HEK293T (cell line): Measurements from ENCODE around the gene LRBA.
"Not testable (repeated sequence)": the region's sequence is repeated elsewhere in the genome, so short reads cannot be mapped to it uniquely, and the experiment has no call there.

Experiments used
- CTCF ChIA-PET: fragments of 350-600 bp; formaldehyde crosslinking; extraction: SDS; loops from one replicate; lab custom pipeline; 2021; ENCODE audit warnings: antibody characterized with exemption, inconsistent platforms; lab: Yijun Ruan, JAX
- POLR2A ChIA-PET: fragments of 350-600 bp; formaldehyde crosslinking; extraction: SDS; loops from one replicate; lab custom pipeline; 2020; ENCODE audit warnings: antibody characterized with exemption, inconsistent platforms; lab: Yijun Ruan, JAX
- DNase-seq: peaks from one replicate; pipeline ENCODE4 v3.0.0; 2012; ENCODE audit warnings: mixed read lengths; ENCODE audit errors: extremely low spot score
- ARNT ChIP-seq: fragments of 450-650 bp; IDR thresholded peaks from 2 replicates; pipeline ENCODE4 v1.6.1; 2017; ENCODE audit warnings: mild to moderate bottlenecking
- BHLHE40 ChIP-seq: fragments of 450-650 bp; IDR thresholded peaks from 2 replicates; pipeline ENCODE4 v1.6.1; 2016; ENCODE audit warnings: mild to moderate bottlenecking, moderate library complexity, borderline replicate concordance
- CTBP1 ChIP-seq: fragments of 450-650 bp; IDR thresholded peaks from 2 replicates; pipeline ENCODE4 v1.6.1; 2016; ENCODE audit warnings: borderline replicate concordance
- ELF4 ChIP-seq: fragments of 450-650 bp; IDR thresholded peaks from 2 replicates; pipeline ENCODE4 v1.6.1; 2017; ENCODE audit warnings: antibody characterized with exemption
- FOXA1 ChIP-seq: fragments of 450-650 bp; IDR thresholded peaks from 2 replicates; pipeline ENCODE4 v1.6.1; 2016; ENCODE audit warnings: mild to moderate bottlenecking
- FOXK2 ChIP-seq: fragments of 450-650 bp; IDR thresholded peaks from 2 replicates; pipeline ENCODE4 v1.6.1; 2016; ENCODE audit warnings: mild to moderate bottlenecking
- FOXM1 ChIP-seq: fragments of 450-650 bp; IDR thresholded peaks from 2 replicates; pipeline ENCODE4 v1.6.1; 2017; ENCODE audit warnings: mild to moderate bottlenecking, borderline replicate concordance
- HDGF ChIP-seq: fragments of 450-650 bp; IDR thresholded peaks from 2 replicates; pipeline ENCODE4 v1.6.1; 2017; ENCODE audit warnings: antibody characterized with exemption, borderline replicate concordance
- L3MBTL2 ChIP-seq: fragments of 450-650 bp; conservative IDR thresholded peaks from 2 replicates; pipeline ENCODE4 v1.6.1; 2016; ENCODE audit warnings: mild to moderate bottlenecking
- LEF1 ChIP-seq: fragments of 450-650 bp; IDR thresholded peaks from 2 replicates; pipeline ENCODE4 v1.6.1; 2017; ENCODE audit warnings: mild to moderate bottlenecking, borderline replicate concordance
- NFRKB ChIP-seq: fragments of 450-650 bp; IDR thresholded peaks from 2 replicates; pipeline ENCODE4 v1.6.1; 2016; ENCODE audit warnings: mild to moderate bottlenecking, moderate library complexity
- SP1 ChIP-seq: fragments of 450-650 bp; IDR thresholded peaks from 2 replicates; pipeline ENCODE4 v1.6.1; 2017
- SUZ12 ChIP-seq: fragments of 450-650 bp; IDR thresholded peaks from 2 replicates; pipeline ENCODE4 v1.6.1; 2016; ENCODE audit warnings: mild to moderate bottlenecking
- TARDBP ChIP-seq: fragments of 450-650 bp; IDR thresholded peaks from 2 replicates; pipeline ENCODE4 v1.6.1; 2016
- ZNF384 ChIP-seq: fragments of 450-650 bp; IDR thresholded peaks from 2 replicates; pipeline ENCODE4 v1.6.1; 2016
- TF ChIP-seq, protein P1 (sequence below): fragments of 450-650 bp; IDR thresholded peaks from 2 replicates; pipeline ENCODE4 v1.6.1; 2016

Gene LRBA

DNA sequence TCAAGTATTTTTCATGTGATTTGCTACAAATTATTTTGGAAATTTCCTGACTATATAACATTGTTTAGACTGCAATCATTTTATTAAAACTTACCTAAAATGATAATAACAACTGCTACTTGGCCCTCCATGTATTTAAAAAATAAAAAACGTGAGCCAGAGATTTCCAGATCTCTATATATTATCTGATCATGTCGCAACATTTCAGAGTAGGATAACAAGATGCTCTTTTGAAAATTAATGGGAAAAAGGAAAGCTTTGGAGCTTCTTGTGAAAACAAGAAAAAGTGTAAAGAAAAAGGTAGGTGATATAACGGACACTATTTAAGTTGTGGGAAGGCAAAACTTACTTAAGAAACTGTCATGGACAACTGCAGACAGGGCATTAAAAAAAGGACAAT is 448.0 kb downstream of the LRBA start:
- CTCF ChIA-PET = interaction anchor here (0.9 kb wide), 1 partner anchor 21 kb away, joined by 3 read pairs; no protein-coding TSS in a partner anchor
- TF ChIP-seq SUZ12 (no peak), L3MBTL2 (no peak), TARDBP (no peak), CTBP1 (no peak), FOXK2 (no peak), HDGF (no peak), FOXA1 (no peak), NFRKB (no peak), LEF1 (no peak), FOXM1 (no peak), ARNT (no peak), ZNF384 (no peak), ELF4 (no peak), SP1 (no peak), BHLHE40 (no peak)
- TF ChIP-seq, protein P1, sequence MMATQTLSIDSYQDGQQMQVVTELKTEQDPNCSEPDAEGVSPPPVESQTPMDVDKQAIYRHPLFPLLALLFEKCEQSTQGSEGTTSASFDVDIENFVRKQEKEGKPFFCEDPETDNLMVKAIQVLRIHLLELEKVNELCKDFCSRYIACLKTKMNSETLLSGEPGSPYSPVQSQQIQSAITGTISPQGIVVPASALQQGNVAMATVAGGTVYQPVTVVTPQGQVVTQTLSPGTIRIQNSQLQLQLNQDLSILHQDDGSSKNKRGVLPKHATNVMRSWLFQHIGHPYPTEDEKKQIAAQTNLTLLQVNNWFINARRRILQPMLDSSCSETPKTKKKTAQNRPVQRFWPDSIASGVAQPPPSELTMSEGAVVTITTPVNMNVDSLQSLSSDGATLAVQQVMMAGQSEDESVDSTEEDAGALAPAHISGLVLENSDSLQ = no peak
- no peak for DNase-seq
- POLR2A ChIA-PET = no interaction called here

DNA sequence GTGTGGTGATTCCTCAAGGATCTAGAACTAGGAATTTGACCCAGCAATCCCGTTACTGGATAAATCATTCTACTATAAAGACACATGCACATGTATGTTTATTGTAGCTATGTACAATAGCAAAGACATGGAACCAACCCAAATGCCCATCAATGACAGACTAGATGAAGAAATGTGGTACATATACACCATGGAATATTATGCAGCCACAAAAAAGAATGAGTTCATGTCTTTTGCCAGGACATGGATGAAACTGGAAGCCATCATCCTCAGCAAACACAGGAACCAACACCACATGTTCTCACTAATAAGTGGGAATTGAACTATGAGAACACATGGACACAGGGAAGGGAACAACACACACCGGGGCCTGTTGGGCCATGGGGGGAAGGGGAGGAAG is 450.1 kb downstream of the LRBA start:
- POLR2A ChIA-PET, CTCF ChIA-PET, DNase-seq: not testable (repeated sequence)

DNA sequence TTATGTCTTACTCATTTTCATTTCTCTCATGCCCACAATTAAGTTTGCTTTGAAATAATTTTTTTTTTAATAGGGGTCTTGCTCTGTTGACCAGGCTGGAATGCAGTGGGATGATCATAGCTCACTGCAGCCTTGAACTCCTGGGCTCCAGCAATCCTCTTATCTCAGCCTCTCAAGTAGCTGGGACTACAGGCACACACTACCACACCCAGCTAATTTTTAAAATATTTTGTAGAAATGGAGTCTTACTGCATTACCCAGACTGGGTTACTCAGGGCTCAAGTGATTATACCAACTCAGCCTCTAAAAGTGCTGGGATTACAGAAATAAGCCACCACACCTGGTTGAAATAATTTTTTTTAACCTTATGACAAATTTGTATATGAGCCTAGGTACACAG is 452.3 kb downstream of the LRBA start:
- POLR2A ChIA-PET = no interaction called here
- no peak for DNase-seq
- CTCF ChIA-PET = no interaction called here

DNA sequence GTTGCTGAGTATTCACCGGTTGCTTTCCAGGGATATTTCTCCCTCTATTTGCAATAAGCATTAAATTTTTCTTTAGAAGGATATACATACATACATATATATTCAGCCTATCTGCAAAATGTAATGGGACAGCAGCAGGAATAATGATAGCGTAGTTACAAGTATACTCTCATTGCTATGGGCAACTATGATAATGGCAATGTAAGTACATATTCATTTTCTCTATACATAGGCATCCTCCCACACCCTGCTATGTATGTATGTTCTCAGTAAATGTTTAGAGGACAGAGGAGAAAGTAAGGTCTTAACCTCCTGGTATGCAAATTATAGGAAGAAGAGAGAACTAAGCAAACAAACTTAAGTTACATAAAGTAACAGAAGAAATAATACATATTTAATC is 452.8 kb downstream of the LRBA start:
- ChIA-PET POLR2A (no interaction called here), CTCF (no interaction called here)
- TF ChIP-seq BHLHE40 (no peak), FOXM1 (no peak), TARDBP (no peak), CTBP1 (no peak), FOXA1 (no peak), NFRKB (no peak), ELF4 (no peak), L3MBTL2 (no peak), ARNT (no peak), SUZ12 (no peak), LEF1 (no peak), ZNF384 (no peak), HDGF (no peak)
- TF ChIP-seq, protein P1 = no peak
- DNase-seq = no peak

More for the DNA sequence above, 452.3 kb downstream of the LRBA start:
- TF ChIP-seq ARNT = no peak
- no peak for TF ChIP-seq FOXK2
- no peak for TF ChIP-seq TARDBP
- TF ChIP-seq FOXA1 = no peak
- no peak for TF ChIP-seq FOXM1
- no peak for TF ChIP-seq HDGF
- TF ChIP-seq SUZ12 = no peak

DNA sequence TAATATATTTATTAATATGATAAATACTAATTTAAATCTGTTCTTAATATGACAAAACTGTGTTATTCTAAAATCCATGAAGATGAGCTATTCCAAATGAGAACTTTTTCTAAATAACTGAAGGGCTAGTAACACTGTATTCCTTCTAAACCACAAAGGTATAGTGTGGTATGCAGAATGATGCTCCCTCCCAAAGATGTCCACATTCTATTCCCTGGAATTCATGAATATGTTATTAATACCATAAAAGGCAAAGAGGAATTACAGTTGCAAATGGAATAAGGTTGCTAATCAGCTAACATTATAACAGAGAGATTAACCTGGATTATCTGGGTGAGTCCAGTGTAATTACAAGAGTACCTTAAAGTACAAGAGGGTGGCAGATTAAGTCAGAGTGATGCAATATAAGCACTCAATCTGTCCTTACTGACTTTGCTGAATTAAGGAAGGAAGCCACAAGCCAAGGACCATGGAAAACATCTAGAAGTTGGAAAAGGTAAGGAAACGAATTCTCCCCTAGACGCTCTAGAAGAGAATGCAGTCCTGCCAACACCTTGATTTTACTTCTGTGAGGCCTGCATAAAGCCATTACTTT is 453.8 kb downstream of the LRBA start:
- TF ChIP-seq SUZ12 = no peak
- TF ChIP-seq SP1 = no peak
- TF ChIP-seq, protein P1 = no peak
- TF ChIP-seq ELF4 = no peak
- no peak for TF ChIP-seq NFRKB
- TF ChIP-seq TARDBP = no peak
- TF ChIP-seq FOXK2 = no peak
- no peak for TF ChIP-seq L3MBTL2
- TF ChIP-seq FOXA1 = no peak
- TF ChIP-seq BHLHE40 = no peak
- TF ChIP-seq ZNF384 = no peak
- no peak for TF ChIP-seq ARNT
- TF ChIP-seq FOXM1 = no peak
- no peak for TF ChIP-seq CTBP1
- no peak for TF ChIP-seq HDGF
- TF ChIP-seq LEF1 = no peak
- no peak for DNase-seq
- CTCF ChIA-PET = no interaction called here
- POLR2A ChIA-PET = no interaction called here

DNA sequence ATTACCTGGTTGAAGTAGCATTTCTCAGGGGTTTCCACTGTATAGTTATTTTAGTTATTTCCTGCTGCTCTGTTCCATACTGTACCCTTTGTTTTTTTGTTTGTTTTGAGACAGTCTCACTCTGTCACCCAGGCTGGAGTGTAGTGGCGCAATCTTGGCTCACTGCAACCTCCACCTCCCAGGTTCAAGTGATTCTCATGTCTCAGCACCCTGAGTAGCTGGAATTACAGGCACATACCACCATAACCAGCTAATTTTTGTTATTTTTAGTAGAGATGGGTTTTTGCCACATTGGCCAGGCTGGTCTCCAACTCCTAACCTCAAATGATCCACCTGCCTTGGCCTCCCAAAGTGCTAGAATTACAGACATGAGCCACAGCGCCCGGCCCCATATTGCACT is 457.3 kb downstream of the LRBA start:
- CTCF ChIA-PET, POLR2A ChIA-PET, DNase-seq: not testable (repeated sequence)

DNA sequence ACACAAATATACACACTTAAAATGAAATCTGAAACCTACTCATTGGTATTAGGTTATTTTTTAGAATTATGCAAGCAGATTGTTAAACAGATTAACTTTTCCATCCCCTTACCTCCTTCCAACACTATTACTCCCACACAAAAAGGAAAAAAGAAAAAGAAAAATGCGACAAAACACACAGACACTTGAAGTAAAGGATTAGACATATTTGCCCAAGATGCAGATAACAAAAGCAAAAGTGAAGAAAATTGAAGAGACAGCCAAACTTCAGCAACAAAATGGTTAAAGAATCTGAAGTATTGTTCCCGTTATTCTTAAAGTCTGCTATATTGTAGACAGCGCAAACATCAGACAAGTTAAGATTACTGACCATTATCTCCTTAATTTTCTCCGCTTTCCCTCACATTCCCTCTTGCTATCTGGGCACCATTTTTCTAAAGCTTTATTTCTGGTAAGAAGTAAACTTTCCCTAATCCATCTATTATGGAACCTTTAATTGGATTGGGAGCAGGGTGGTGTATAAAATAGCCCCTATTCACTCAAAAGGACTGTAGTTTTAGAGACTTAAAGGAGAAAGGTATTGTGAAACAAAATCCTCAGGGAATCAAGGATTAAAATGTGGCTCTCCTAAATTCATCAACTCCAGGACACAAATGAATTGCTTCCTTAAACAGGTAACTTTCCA is 467.8 kb downstream of the LRBA start:
- POLR2A ChIA-PET = no interaction called here
- CTCF ChIA-PET = no interaction called here
- TF ChIP-seq, protein P1 = no peak
- no peak for TF ChIP-seq LEF1
- TF ChIP-seq FOXK2 = no peak
- no peak for TF ChIP-seq SP1
- no peak for DNase-seq
